Calu3 (cell line): ENCODE data around the gene MYOF. TPM values are rescaled to one million over a fixed set of nuclear protein-coding genes. Genes with fewer than 3 reads are reported as not detected.

Experiments
- BruUV-seq: library from RNA; stranded (reverse); fragments of 400-500 nt; replicated peaks from 2 replicates; lab custom pipeline; 2021; lab: Mats Ljungman, UMichigan
- CTCF ChIA-PET: fragments of 300-600 bp; sonication (Branson Sonifier 250); formaldehyde crosslinking; loops from one replicate; lab custom pipeline; 2022; ENCODE audit warnings: antibody characterized with exemption; lab: Charles Lee
- DNase-seq: peaks from one replicate; pipeline ENCODE4 v3.0.0; 2022
- H3K27ac Mint-ChIP-seq: one replicate; pipeline ENCODE4 v1.8.0; 2022; ENCODE audit warnings: mixed read lengths; ENCODE audit not compliant: unreplicated experiment
- H3K27me3 Mint-ChIP-seq: one replicate; pipeline ENCODE4 v1.8.0; 2022; ENCODE audit warnings: mixed read lengths; ENCODE audit not compliant: unreplicated experiment
- H3K36me3 Mint-ChIP-seq: one replicate; pipeline ENCODE4 v1.8.0; 2022; ENCODE audit warnings: mild to moderate bottlenecking, moderate library complexity, mixed read lengths; ENCODE audit not compliant: insufficient read depth, unreplicated experiment
- H3K4me1 Mint-ChIP-seq: one replicate; pipeline ENCODE4 v1.8.0; 2022; ENCODE audit warnings: mild to moderate bottlenecking, low read depth, mixed read lengths; ENCODE audit not compliant: unreplicated experiment
- H3K4me3 Mint-ChIP-seq: one replicate; pipeline ENCODE4 v1.8.0; 2022; ENCODE audit warnings: mild to moderate bottlenecking, low read depth, moderate library complexity, mixed read lengths; ENCODE audit not compliant: unreplicated experiment
- H3K9me3 Mint-ChIP-seq: one replicate; pipeline ENCODE4 v1.8.0; 2022; ENCODE audit warnings: low read depth, mixed read lengths; ENCODE audit not compliant: unreplicated experiment
- CTCF ChIP-seq: fragments of 200-600 bp; IDR thresholded peaks from one replicate; pipeline ENCODE4 v1.8.0; 2022; ENCODE audit warnings: antibody characterized with exemption; ENCODE audit not compliant: unreplicated experiment
- intact Hi-C: fragments of 100-400 bp; cut with micrococcal nuclease; formaldehyde crosslinking; loops from one replicate; pipeline ENCODE4 v1.10.0; 2022; ENCODE audit not compliant: unreplicated experiment
- total RNA-seq: library from RNA; stranded (reverse); gene quantifications from 2 replicates; pipeline ENCODE4 v1.2.3, GENCODE V29; 2022

The MYOF gene
- total RNA-seq, 1 experiment from 2014 or later, result 474 TPM

DNA sequence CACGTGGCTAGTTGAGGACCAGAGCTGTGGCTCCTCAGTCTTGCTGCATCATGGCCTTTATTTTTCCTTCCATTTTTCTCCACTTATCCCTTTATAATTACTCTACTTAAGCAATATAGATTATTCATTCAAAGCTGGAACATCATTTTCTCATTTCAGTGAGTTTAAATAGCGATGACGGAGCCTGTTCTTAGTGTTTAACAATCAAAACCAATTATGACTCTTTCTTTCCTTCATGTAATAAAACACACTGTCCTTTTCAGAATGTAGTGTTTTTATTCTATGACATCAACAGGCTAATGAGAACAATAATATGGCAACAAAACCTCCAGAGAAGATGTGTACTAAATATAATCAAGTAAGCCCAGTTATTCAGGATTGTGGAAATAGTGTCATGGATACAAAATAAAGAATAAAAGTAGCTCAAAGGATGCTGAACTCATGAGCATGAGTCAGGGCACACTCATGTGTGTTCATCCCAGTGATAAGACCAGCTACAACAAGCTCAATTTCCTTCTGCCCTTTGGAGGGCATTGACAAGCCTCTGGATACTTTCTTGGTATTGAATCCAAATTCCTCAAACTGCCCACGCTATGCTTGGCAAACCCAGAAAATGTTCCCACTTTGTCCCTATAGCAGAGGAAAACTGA, 220.0 kb downstream of the MYOF start:
- Mint-ChIP-seq H3K27ac (no peak overlapping the region), H3K4me3 (no peak overlapping the region), H3K9me3 (no peaks in the 10 kb centered on the region), H3K27me3 (no peaks in the 10 kb centered on the region), H3K4me1 (no peaks in the 10 kb centered on the region), H3K36me3 (no peaks in the 10 kb centered on the region)
- intact Hi-C loops, result no loop called here
- BruUV-seq, result no TSS peak
- DNase-seq, result no peak
- CTCF ChIA-PET, result no interaction called here
- no peak for TF ChIP-seq CTCF

DNA sequence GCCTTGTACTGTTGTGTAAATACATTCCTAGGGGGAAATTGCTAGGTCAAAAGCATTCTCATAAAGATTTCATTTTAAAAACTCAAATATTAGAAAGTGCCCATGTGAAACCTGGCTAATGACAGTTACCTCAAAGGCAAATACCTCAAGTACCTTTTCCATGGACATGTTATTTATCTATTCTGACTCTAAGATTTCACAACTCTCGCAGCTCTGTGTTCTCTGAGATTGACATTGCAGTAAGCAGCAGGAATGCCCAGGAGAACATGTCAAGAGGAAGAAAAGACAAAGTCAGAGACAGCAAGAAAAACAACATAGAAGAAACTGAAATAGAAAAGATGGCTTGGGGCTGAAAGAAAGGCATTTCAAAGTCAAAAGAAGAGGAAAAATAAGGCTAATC, 221.0 kb downstream of the MYOF start:
- H3K9me3 Mint-ChIP-seq, result no peaks in the 10 kb centered on the region
- TF ChIP-seq CTCF, result no peak
- DNase-seq, result no peak
- CTCF ChIA-PET, result no interaction called here
- BruUV-seq, result no TSS peak
- no peak overlapping the region for H3K4me3 Mint-ChIP-seq
- no peaks in the 10 kb centered on the region for H3K27me3 Mint-ChIP-seq
- no peak overlapping the region for H3K27ac Mint-ChIP-seq
- no peaks in the 10 kb centered on the region for H3K36me3 Mint-ChIP-seq
- intact Hi-C loops, result no loop called here
- H3K4me1 Mint-ChIP-seq, result no peaks in the 10 kb centered on the region

GRCh38 chr10:93259126-93259525, 223.0 kb downstream of the MYOF start:
- H3K4me1 Mint-ChIP-seq, result no peaks in the 10 kb centered on the region
- TF ChIP-seq CTCF, result no peak
- intact Hi-C loops, result no loop called here
- H3K36me3 Mint-ChIP-seq, result no peaks in the 10 kb centered on the region
- no peak overlapping the region for H3K27ac Mint-ChIP-seq
- H3K9me3 Mint-ChIP-seq, result no peaks in the 10 kb centered on the region
- H3K4me3 Mint-ChIP-seq, result no peak overlapping the region
- no TSS peak for BruUV-seq
- no peak for DNase-seq
- CTCF ChIA-PET, result no interaction called here
- H3K27me3 Mint-ChIP-seq, result no peaks in the 10 kb centered on the region

Other genes with a start within 250 kb of the MYOF start
- gene CEP55, start 14.3 kb upstream of the MYOF start, total RNA-seq, result 46.9 and 52.2 TPM in 2 replicates
- gene FFAR4, start 84.3 kb upstream of the MYOF start, total RNA-seq, result 0.61 and 0.97 TPM in 2 replicates
- gene RBP4, start 118.9 kb upstream of the MYOF start, total RNA-seq, result 1.5 and 2.6 TPM in 2 replicates
- gene PDE6C, start 130.2 kb upstream of the MYOF start, total RNA-seq, result not detected in 2 replicates
- gene FRA10AC1, start 220.3 kb upstream of the MYOF start, total RNA-seq, result 6.5 and 7.6 TPM in 2 replicates